ENCODE measurements around the gene ZFR2. TPM values are rescaled to one million over a fixed set of nuclear protein-coding genes. Genes with fewer than 3 reads are reported as not detected.

ZFR2 gene
- total and polyA plus RNA-seq, 2 of the 8 experiments (the other 6 are each of a cell fraction or from before 2014, with no cell fraction given) = 14.5 to 28.4 TPM

DNA sequence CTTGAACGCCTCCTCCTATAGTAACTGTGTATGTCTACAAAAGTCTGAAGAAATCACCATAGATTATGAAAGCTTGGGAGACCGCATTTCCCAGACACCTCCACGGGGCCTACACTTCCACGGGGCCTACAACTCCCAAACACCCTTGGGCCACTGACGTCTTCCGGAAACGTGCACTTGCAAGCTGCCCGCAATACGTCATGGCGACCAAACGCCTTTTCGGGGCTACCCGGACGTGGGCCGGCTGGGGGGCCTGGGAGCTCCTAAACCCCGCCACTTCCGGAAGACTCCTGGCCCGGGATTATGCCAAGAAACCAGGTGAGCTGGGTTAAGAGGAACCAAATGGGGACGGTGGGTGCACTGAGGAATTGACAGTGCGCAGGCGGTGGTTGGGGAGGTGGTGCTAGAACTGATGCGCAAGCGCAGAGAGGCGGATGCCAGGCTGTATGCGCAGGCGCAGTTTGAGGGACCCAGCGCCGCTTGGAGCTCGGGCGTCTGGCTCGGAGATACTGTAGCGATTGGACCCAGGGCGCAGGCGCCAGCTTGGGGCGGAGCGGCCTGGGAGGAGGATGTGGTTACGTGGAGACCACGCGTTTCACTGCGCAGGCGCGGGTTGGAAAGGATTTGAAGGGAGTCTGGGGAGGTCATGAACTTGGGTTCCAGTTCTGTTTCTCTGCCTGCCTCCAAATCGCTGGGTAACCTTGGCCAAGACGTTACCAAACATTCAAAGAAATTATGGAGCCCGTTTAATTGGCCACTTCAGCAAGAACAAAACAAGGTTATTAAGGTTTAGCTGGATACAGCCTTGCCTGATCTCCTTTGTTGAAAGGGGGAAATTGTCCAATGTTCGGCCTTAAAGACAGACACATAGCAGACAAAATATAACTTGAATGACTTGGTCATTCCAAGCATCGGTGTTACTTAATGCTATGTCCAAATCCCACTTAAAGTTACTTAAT, 106.1 kb downstream of the ZFR2 start, which contains the start of gene MRPL54 (continued):
- 0 out of 2 replicates have a peak, but pooled peaks have one; percentile 15 for TF ChIP-seq JUND (IDR thresholded peaks at IDR 0.05; ENCODE audit: low read length)
- no peak for TF ChIP-seq CEBPB (IDR thresholded peaks at IDR 0.05; ENCODE audit: low read depth, low read length)
- TF ChIP-seq CREB1 (IDR thresholded peaks at IDR 0.05) = peak; percentile 90
- TF ChIP-seq SP4 (IDR thresholded peaks at IDR 0.05; ENCODE audit: low read length) = peak; percentile 86; the same call in 1 of the 2 replicates
- 0 out of 2 replicates have a peak, but pooled peaks have one; percentile 45 for TF ChIP-seq KDM5A (IDR thresholded peaks at IDR 0.05; ENCODE audit: low read length)
- peak in 1 of 2 experiments; percentile 90; a peak in 2 of 3 replicates for TF ChIP-seq POLR2A (IDR thresholded peaks at IDR 0.05; ENCODE audit: control extremely low read depth in 1 of 2, low read depth in 2 of 2, low read length in 2 of 2)
- TF ChIP-seq SIN3A (conservative IDR thresholded peaks at IDR 0.05 in 1 of 2, IDR thresholded peaks at IDR 0.05 in 1 of 2; ENCODE audit: low read depth in 1 of 2, low read length in 2 of 2) = peak; percentile 67 to 95; a peak in 2 of 4 replicates
- peak; percentile 89 for TF ChIP-seq TAF1 (IDR thresholded peaks at IDR 0.05; ENCODE audit: low read depth, low read length)
- no peak for TF ChIP-seq RBBP5 (IDR thresholded peaks at IDR 0.05; ENCODE audit: borderline replicate concordance, low read depth, low read length)
- peak; percentile 99 for TF ChIP-seq NRF1 (IDR thresholded peaks at IDR 0.05; ENCODE audit: low read depth, low read length)
- TF ChIP-seq EZH2 (IDR thresholded peaks at IDR 0.05; ENCODE audit: low read depth, low read length, severe bottlenecking) = no peak

Data from H1 (cell line).